GM12878 (cell line): ENCODE results near the gene DUT. TPM values are rescaled to one million over a fixed set of nuclear protein-coding genes. Genes with fewer than 3 reads are reported as not detected.

Experiments used
- ATAC-seq: fragments of 200-7000 bp; cut with Tn5 transposase; 3 replicates; pipeline ENCODE4 v1.9.1; 2020; ENCODE audit warnings: mild to moderate bottlenecking, moderate library complexity
- BruUV-seq: library from RNA; stranded (reverse); fragments of 400-500 nt; replicated peaks from 2 replicates; lab custom pipeline; 2021; lab: Mats Ljungman, UMichigan
- CTCF ChIA-PET: fragments of 300-600 bp; sonication (Branson Sonifier 250); formaldehyde crosslinking; extraction: SDS; loops from one replicate; lab custom pipeline; 2021; ENCODE audit warnings: inconsistent platforms; lab: Yijun Ruan, JAX
- POLR2A ChIA-PET: fragments of 350-600 bp; formaldehyde crosslinking; extraction: SDS; loops from one replicate; lab custom pipeline; 2021; ENCODE audit warnings: inconsistent platforms; lab: Charles Lee
- RAD21 ChIA-PET: fragments of 300-600 bp; sonication (Branson Sonifier 250); formaldehyde crosslinking; loops from one replicate; lab custom pipeline; 2023; ENCODE audit warnings: antibody characterized with exemption; ENCODE audit not compliant: unreplicated experiment; lab: Charles Lee
- SMC1A ChIA-PET: fragments of 300-600 bp; sonication (Branson Sonifier 250); formaldehyde crosslinking; loops from one replicate; lab custom pipeline; 2023; ENCODE audit not compliant: unreplicated experiment, uncharacterized antibody; lab: Charles Lee
- DNase-seq: peaks from one replicate; pipeline ENCODE4 v3.0.0-alpha.2; 2011; ENCODE audit warnings: low read depth, low spot score
- FAIRE-seq: peaks from 3 replicates; lab custom pipeline; 2011; peaks lifted over from hg19 to GRCh38; lab: Jason Lieb, UNC
- H2AFZ ChIP-seq: 2 replicates; pipeline ENCODE4 v1.6.0; 2011; ENCODE audit warnings: low read depth, low read length, control low read depth; ENCODE audit not compliant: control insufficient read depth
- H3K27ac ChIP-seq: 2 replicates; pipeline ENCODE4 v1.5.1; 2011; ENCODE audit warnings: control low read depth; ENCODE audit not compliant: control insufficient read depth, insufficient read depth
- H3K27me3 ChIP-seq, 2 experiments: replicated peaks in 1 of 2; 2 replicates each; pipeline versions ENCODE4 v1.6.0 to v1.6.1; 2011; ENCODE audit warnings: low read length in 1 of 2; ENCODE audit not compliant: control insufficient read depth in 2 of 2, insufficient read depth in 2 of 2
- H3K36me3 ChIP-seq, 2 experiments: 2 replicates each; pipeline ENCODE4 v1.5.1; 2011; ENCODE audit warnings: low read length in 1 of 2; ENCODE audit not compliant: control insufficient read depth in 2 of 2, insufficient read depth in 2 of 2
- H3K4me1 ChIP-seq: 2 replicates; pipeline ENCODE4 v1.6.1; 2011; ENCODE audit warnings: mild to moderate bottlenecking, low read length, moderate library complexity, mixed read lengths; ENCODE audit not compliant: control insufficient read depth, insufficient read depth
- H3K4me2 ChIP-seq: 2 replicates; pipeline ENCODE4 v1.6.0; 2011; ENCODE audit warnings: control low read depth; ENCODE audit not compliant: control insufficient read depth, insufficient read depth
- H3K4me3 ChIP-seq: fragments of 200-600 bp; sonication (generic); 2 replicates; pipeline ENCODE4 v1.5.1; 2016
- H3K79me2 ChIP-seq: 2 replicates; pipeline ENCODE4 v1.6.0; 2011; ENCODE audit warnings: low read length; ENCODE audit not compliant: control insufficient read depth, insufficient read depth
- H3K9ac ChIP-seq: 2 replicates; pipeline ENCODE4 v1.8.0; 2011; ENCODE audit warnings: low read length, control low read depth, mixed read lengths; ENCODE audit not compliant: control insufficient read depth, insufficient read depth
- H3K9me3 ChIP-seq: replicated peaks from 3 replicates; pipeline ENCODE4 v1.5.1; 2011; ENCODE audit warnings: mild to moderate bottlenecking, low read length; ENCODE audit not compliant: control insufficient read depth, insufficient read depth
- H4K20me1 ChIP-seq: 2 replicates; pipeline ENCODE4 v1.6.0; 2011; ENCODE audit not compliant: control insufficient read depth, insufficient read depth
- MLLT1 ChIP-seq: fragments of 450-650 bp; IDR thresholded peaks from 2 replicates; pipeline ENCODE4 v1.6.1; 2016; ENCODE audit warnings: mild to moderate bottlenecking
- NRF1 ChIP-seq: conservative IDR thresholded peaks from 2 replicates; pipeline ENCODE4 v1.6.1; 2011; ENCODE audit warnings: mild to moderate bottlenecking, low read depth, low read length, improper control_type of control experiment
- PBX3 ChIP-seq: IDR thresholded peaks from 2 replicates; pipeline ENCODE4 v1.6.1; 2011; ENCODE audit warnings: mild to moderate bottlenecking, low read depth, low read length, moderate library complexity; ENCODE audit not compliant: insufficient replicate concordance
- SUZ12 ChIP-seq: fragments of 200-600 bp; sonication (generic); IDR thresholded peaks from one replicate; pipeline ENCODE4 v1.6.1; 2018; ENCODE audit warnings: antibody characterized with exemption, mild to moderate bottlenecking; ENCODE audit not compliant: unreplicated experiment
- WGBS: methylation state at CpG from one replicate; pipeline ENCODE4 v1.1.6; 2016; ENCODE audit warnings: low lambda C conversion rate; ENCODE audit not compliant: insufficient replicate concordance, insufficient coverage; ENCODE audit errors: missing lambda C conversion rate; 5-methylcytosine and 5-hydroxymethylcytosine counted together
- in situ Hi-C: fragments of 300-500 bp; cut with MboI; formaldehyde crosslinking; loops from 9 replicates; pipeline ENCODE4 v1.14.3; 2018; ENCODE audit warnings: mixed read lengths
- intact Hi-C: fragments of 100-400 bp; cut with micrococcal nuclease; formaldehyde crosslinking; loops from one replicate; pipeline ENCODE4 v1.14.2; 2022; ENCODE audit not compliant: unreplicated experiment
- polyA plus RNA-seq, 11 experiments: library from polyadenylated mRNA; depleted of rRNA in 4 of 11; unstranded in 6 of 11; stranded (reverse) in 5 of 11; fragments of >200 nt; fragmentation: Nextera tagmentation in 4 of 11; fragmentation: Illumina TruSeq in 1 of 11; extraction: Ambion mirVana in 4 of 11; extraction: Trizol in 1 of 11; gene quantifications; 1 replicate in 1 of 11; 2 replicates in 10 of 11; pipeline versions ENCODE4 v1.2.1 to v1.2.3, GENCODE V29; 2011 to 2016; ENCODE audit warnings: inconsistent platforms in 2 of 11, missing spikeins in 2 of 11, low read depth in 1 of 11
- total RNA-seq, 4 experiments: library from RNA; depleted of rRNA in 3 of 4; stranded (reverse); fragments of >200 nt in 3 of 4; fragmentation: Illumina TruSeq in 1 of 4; extraction: Trizol in 1 of 4; gene quantifications; 2 replicates each; pipeline versions ENCODE4 v1.2.1 to v1.2.3, GENCODE V29; 2013 to 2021

Gene DUT
- total and polyA plus RNA-seq, 10 of the 15 experiments (the other 5 are each of a cell fraction or from before 2014, with no cell fraction given), result 20.1 to 452 (median 149) TPM

- 0% methylated on average over 2 of the region's 2 CpGs for WGBS
- H3K27ac ChIP-seq, result no peak overlapping the region
- H4K20me1 ChIP-seq, result no peaks in the 10 kb centered on the region
- ChIA-PET CTCF (interaction anchor here (0.9 to 1.6 kb wide), 4 partner anchors 15 to 48 kb away, joined by 3 read pairs; no protein-coding TSS in a partner anchor), SMC1A (interaction anchor here (1.4 kb wide), 1 partner anchor 36 kb away, joined by 4 read pairs; no protein-coding TSS in a partner anchor), RAD21 (interaction anchor here (1.0 kb wide), 1 partner anchor 49 kb away, joined by 3 read pairs; no protein-coding TSS in a partner anchor), POLR2A (no interaction called here)
- ATAC-seq, result no peak
- no peaks in the 10 kb centered on the region for H3K79me2 ChIP-seq
- FAIRE-seq, result no peak
- in situ Hi-C loops (no loop called here), intact Hi-C loops (no loop called here)
- H3K9me3 ChIP-seq, result no peaks in the 10 kb centered on the region
- TF ChIP-seq NRF1, result no peak
- TF ChIP-seq MLLT1, result no peak
- no peak for TF ChIP-seq PBX3
- TF ChIP-seq SUZ12, result no peak
- no peaks in the 10 kb centered on the region for H3K27me3 ChIP-seq
- no peaks in the 10 kb centered on the region for H3K36me3 ChIP-seq
- no peak overlapping the region for H3K9ac ChIP-seq
- no peak overlapping the region for H3K4me2 ChIP-seq
- DNase-seq, result no peak
- no peak overlapping the region for H3K4me3 ChIP-seq
- no TSS peak for BruUV-seq
- no peaks in the 10 kb centered on the region for H3K4me1 ChIP-seq
- H2AFZ ChIP-seq, result no peak overlapping the region
Observed at GRCh38 chr15:48304398-48304797, 26.8 kb upstream of the DUT start.
